ENCODE measurements around the gene TAX1BP1.
"Not testable (repeated sequence)": the region's sequence is repeated elsewhere in the genome, so short reads cannot be mapped to it uniquely, and the experiment has no call there.

TAX1BP1 gene

DNA sequence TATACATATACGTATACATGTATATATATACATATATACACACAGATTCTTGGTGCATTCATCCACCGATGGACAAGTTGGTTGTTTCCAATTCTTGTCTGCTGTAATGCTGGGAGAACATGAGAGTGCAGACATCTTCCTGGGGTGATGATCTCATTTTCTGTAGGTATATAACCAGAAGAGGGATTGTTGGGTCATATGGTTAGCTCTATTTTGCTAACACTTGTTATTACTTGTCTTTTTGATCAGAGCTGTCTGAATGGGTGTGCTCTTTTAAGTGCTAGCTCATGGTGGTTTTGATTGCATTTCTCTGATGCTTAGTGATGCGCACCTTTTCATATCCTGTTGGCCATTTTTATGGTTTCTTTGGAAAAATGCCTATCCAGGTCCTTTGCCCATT, 106.4 kb downstream of the TAX1BP1 start:
- no peak for DNase-seq

DNA sequence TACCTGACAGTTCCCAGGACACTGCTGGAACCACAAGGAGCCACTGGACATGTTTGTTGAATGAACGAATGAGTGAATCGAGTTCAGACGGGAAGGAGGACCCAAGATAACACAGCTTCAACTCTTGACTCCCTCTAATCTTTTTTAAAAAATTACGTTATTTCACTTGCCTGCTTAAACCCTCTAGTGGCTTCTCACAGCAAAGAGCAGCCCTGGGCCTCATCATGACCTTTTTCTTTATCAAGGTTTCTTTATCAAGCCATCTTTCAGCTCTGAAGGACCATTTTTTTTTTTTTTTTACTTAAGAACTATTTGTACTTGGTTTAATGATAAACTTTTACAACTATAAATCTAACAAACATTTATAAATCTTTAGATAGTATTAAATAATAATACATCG, 110.6 kb downstream of the TAX1BP1 start:
- DNase-seq: no peak

GRCh38 chr7:27856703-27857485, 116.9 kb downstream of the TAX1BP1 start:
- DNase-seq: not testable (repeated sequence)

GRCh38 chr7:27860800-27861199, 120.8 kb downstream of the TAX1BP1 start:
- peak; percentile 53 for DNase-seq

DNA sequence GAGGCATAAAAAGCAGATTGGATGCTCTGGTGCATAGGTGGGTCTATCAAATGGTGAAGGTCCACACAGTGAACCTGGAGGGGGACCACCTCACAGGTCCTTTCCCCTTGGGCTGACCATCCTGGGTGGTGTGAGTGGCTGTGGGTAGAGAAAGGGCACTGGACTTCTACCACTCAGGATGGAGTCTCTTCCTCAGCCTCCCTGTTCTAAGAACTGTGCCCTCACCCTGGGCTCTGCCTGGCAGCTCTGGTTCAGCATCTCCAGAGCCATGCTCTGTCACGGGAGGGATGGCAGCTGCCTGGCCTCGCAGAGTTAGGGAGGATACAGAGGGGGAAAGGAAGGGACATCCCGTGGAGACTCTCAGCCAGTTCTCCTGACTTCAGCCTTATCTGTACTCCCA, 121.8 kb downstream of the TAX1BP1 start:
- DNase-seq: no peak

DNA sequence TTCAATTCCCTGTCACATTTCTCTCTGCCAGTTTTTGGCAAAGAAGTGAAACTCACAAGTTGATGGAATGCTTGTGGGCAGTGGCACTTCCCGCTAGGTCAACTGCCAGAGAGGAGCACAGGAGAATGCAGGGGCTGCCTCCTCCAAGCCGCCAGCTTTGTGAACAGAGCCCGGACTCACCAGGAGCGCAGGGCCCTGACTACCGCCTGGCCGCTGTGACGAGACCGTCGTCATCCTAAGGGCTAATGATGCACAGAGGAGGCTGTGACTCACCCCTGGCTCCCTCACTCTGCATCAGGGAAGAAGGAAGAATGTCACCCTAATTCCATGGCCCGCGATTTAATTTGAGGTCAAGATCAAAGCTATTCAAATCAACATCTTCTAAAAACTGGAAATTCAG, 123.9 kb downstream of the TAX1BP1 start:
- no peak for DNase-seq

DNA sequence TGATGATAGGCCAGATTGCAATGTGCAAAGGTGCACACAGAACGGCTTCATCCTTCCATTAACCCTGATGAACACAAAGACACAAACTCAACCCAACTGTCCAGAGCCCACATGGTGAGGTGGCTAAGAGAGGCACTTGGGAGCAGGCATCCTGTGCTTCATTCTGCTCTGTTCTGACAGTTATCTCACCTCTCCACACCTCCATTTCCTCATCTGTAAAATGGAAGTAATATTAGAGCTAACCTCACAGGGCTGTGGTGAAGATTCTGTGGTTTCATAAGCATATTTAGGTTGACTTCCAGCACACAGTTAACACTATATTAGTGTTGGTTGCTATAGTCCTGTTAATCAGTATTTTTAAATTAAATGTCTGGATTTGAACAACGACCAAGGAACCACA, 126.3 kb downstream of the TAX1BP1 start:
- DNase-seq: no peak

DNA sequence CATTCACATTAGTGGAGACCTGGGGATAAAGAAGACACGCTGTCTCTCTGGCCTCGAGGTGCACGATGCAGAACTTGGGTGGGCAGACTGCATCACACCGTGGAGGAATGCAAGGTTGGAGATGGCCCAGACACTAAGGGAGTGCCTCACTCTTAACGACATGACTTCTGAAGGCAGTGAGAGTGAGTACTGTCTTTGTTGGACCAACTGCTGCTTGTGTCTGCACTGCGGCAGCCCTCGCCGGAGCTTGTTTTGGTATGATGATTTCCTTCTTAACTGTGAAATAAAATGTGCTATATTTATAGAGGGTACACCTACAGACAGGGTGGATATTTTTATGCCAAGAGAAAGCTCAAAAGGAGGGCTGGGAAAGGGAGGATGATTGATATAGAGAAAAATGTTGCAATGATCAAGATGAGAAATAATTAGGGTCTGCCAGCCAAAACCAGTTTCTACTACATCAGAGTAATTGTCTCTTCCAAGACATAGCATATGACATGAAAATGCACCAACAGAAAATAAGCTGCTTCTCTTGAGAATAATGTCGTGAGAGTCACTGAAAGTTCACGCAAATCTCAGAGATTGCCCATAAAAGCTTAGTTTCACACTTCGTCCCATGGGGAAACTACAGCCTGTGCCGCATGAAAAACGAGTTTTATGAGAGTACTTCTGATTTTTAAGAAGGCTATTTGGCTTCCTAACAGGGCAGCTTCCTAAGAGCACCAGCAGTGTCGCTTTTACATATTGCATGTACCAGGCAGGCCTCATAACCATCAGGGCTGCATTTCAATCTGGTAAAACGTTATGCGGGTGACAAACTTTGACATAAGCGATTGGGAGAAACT, 127.1 kb downstream of the TAX1BP1 start:
- DNase-seq: no peak

DNA sequence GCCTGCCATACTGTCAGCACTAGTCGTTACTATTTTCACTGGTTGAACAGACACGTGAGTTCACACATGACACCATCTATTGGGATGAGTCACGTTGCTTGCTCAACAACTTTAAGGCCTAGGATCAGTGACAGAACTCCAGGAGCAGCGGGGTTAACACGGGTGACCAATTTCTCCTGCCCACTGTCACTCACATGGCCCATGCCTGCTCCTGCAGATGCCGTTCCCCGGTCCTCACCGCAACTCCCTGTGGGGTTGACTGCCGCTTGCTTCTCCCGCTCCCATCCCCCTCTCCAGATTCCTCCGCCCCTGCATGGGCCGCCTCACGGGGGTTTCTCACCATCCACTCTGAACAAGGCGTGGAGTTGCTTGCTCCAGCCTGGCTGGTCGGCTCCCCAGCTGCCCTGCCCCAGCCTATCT, 128.2 kb downstream of the TAX1BP1 start:
- peak; percentile 6 for DNase-seq

GRCh38 chr7:27869056-27869455, 129.1 kb downstream of the TAX1BP1 start:
- DNase-seq: no peak

GRCh38 chr7:27870595-27870994, 130.6 kb downstream of the TAX1BP1 start:
- DNase-seq: no peak

DNA sequence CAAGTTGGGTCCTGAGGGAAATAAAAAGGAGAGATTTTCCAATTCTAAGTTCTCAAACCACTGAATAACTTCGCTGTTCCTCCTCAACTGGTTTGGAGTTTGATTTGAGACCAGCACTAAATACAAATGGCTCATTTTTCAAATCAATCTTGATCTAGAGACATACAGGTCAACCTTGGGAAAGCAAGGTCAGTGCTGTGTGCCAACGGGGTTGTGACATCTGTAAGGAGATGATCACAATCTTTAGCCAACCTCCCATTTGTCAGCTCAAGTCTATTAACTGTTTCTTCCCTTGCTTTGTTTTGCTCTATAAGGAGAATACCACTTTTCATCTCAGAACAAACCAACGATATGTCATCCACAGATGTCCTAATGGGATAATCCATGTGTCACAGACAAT, 131.1 kb downstream of the TAX1BP1 start:
- no peak for DNase-seq

DNA sequence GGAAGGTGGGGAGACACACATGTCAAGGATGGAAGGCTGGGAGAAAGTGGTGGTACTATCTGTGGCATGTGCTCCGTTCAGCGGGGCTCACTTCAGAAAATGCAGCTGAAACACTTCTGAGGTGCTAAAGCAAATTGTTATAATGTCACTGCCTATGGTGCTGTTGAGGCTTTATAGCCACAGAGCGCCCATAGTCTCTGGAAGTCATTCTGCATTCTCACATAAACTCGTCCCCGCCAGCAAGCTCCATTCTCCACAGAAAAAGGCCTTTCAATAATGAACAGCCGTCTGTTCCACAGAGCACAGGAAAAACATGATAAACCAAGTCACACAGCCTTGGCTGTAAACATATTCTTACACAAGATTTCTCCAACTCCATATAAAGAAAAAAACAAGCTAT, 131.9 kb downstream of the TAX1BP1 start:
- DNase-seq: no peak

- no peak for DNase-seq
These were observed 132.7 kb downstream of the TAX1BP1 start for GRCh38 chr7:27872356-27873275.

- no peak for DNase-seq
These were observed 134.3 kb downstream of the TAX1BP1 start for GRCh38 chr7:27873981-27874957.

DNA sequence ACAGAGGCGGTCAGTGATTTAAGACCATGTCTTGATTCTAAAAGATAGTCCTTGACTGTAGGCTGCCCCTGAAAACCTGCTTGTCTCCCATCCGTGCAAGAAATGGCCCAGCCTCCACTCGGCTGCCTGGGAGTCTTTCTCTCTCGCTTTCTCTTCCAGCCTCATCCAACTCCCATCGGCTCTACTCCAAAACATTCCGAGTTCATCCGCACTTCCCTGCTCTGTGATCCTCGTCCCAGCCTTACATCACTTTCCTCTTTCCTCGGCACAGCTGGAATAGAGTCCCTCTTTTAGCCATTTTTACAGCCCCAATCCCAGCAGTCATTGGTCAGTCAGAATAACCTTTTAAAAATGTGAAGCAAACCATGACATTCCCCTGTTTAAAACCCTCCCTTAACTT, 135.1 kb downstream of the TAX1BP1 start:
- no peak for DNase-seq

- no peak for DNase-seq
These were observed 135.9 kb downstream of the TAX1BP1 start for GRCh38 chr7:27875832-27876231.

DNA sequence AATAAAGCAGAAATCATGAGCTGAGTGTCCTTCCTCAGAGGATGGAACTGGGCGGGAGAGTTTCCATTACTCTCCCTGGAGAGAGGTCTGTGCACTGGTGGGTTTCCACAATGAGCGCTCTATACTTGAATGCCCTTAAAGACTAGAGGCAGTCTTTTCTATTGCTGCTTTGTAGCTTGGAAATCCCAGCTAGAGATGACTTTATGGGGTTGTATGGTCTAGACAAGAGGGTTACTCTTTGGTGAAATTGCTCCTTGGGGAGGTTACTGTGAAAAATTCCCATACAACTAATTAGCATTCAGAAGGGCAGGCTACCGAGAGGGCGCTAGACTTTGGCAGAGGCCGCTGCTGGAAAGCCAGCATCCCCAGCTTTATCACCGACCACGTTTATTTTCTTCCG, 136.8 kb downstream of the TAX1BP1 start:
- no peak for DNase-seq

Measured in inflammatory macrophage treated with lipopolysaccharide for 4 hours (primary cell).